IPS-NIHi11 (cell line): ENCODE data around the gene LAMTOR2.
"Not testable (repeated sequence)": the region's sequence is repeated elsewhere in the genome, so short reads cannot be mapped to it uniquely, and the experiment has no call there.

Experiments
- DNase-seq: peaks from one replicate; pipeline ENCODE4 v3.0.0; 2012; ENCODE audit warnings: mixed read lengths, low spot score

The LAMTOR2 gene

GRCh38 chr1:156052862-156053767, 1.5 kb upstream of the LAMTOR2 start:
- peak; percentile 91 for DNase-seq

DNA sequence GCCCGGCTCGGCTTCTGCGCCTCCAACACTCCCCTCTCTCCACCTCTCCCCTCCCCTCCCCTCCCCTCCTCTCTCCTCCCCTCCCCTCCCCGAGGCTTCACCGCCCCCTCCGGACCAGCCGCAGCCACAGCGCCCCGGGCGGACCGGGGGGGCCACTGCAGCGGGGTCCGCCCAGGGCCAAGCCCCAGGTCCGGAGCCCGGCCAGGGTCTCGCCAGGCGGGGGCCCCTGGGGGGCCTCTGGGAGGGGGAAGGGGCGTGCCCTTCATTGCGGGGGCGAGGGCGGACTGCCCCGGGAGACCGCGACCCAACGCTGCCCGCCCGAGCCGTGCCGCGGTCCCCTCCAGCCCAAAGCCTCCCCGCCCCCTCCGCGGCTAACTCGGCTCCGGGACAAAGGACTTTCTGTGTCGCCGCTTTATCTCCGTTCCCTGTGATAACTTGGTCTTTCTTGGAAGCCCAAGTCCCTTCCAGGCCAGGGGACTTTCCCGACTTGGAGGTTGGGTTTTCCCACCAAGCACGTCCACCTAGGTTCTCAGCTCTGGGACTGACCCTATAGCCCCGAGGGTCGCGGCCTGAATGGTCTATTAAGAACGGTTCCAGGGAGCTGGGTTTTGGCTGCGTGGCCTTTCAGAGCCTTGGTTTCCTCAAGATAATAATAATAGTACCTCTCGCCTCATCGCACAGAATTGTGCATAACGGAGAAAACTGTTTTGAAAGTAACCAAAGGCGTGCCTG, 648 bp upstream of the LAMTOR2 start, which contains the start of gene UBQLN4:
TSS of gene UBQLN4 (minus strand) at position 31 of the 732 bp plus-strand sequence. CDS start 97 bp downstream, outside the sequence.
- DNase-seq = peak; percentile 90

GRCh38 chr1:156055281-156056048, 883 bp downstream of the LAMTOR2 start:
- DNase-seq = no peak

GRCh38 chr1:156056326-156056849, 1.8 kb downstream of the LAMTOR2 start:
- DNase-seq = no peak

- DNase-seq = peak; percentile 93
Measured at GRCh38 chr1:156060937-156061636, 6.5 kb downstream of the LAMTOR2 start, which contains the start of gene RAB25. Gene RAB25, plus strand, starts transcription at chr1:156061160. Its CDS starts 241 bp downstream, at chr1:156061401.

DNA sequence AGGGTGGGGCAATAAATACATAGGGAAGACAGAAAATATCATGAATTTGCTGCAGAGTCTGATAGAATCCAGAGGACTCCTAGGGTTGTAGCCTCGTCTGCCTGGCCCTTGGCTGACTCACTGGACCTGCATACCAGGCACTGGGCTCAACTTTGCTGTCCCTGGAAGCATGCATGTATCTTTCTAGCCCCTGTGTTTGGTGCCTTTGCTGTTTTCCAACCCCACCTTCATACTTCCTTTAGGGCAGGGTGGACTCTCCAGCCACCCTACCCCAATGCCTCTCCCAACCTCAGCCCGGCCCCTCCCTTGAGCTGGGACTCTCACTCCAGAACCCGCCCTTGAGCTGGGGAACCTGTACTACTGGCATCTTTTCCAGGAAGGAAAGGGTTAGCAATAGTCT, 7.6 kb downstream of the LAMTOR2 start:
- DNase-seq = no peak

- DNase-seq = no peak
Measured at GRCh38 chr1:156063997-156064285, 9.4 kb downstream of the LAMTOR2 start.

DNA sequence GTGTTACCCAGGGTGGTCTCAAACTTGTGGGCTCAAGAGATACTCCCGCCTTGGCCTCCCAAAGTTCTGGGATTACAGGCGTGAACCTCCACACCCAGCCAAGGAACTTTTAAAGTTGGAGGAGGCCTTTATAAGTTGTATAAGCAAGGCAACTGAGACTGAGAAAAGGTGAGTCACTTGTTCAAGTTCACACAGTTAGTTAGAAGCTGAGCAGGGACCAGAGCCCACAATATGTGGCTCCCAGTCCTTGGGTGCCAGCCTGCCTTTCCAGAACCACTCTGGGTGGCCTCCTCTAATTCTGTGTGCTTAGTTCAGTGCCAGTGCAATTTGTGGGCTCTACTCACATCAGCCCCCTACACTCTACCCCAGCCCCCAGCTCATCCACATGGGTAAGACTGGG, 10.0 kb downstream of the LAMTOR2 start:
- no peak for DNase-seq

GRCh38 chr1:156065212-156065611, 10.6 kb downstream of the LAMTOR2 start:
- no peak for DNase-seq

- no peak for DNase-seq
Measured at GRCh38 chr1:156065871-156066270, 11.3 kb downstream of the LAMTOR2 start.

DNA sequence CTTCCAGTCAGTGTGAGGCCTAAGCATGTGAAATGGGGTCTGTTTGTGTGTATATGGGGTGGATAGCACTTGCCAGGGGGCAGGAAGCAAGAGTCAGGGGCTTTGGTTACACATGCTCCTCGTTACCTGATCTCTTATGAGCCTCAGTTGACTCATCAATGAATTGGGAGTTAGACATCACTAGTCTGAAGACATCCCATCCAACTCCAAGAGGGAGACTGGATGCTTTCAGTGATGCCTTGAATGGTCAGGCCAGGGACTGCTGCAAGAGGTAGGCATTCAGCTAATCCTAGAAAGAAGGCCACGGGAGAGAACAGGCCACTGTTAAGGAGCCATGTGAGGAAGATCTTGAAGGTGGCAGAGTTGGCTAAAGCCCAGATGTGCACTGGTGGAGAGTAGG, 12.7 kb downstream of the LAMTOR2 start:
- DNase-seq = no peak

DNA sequence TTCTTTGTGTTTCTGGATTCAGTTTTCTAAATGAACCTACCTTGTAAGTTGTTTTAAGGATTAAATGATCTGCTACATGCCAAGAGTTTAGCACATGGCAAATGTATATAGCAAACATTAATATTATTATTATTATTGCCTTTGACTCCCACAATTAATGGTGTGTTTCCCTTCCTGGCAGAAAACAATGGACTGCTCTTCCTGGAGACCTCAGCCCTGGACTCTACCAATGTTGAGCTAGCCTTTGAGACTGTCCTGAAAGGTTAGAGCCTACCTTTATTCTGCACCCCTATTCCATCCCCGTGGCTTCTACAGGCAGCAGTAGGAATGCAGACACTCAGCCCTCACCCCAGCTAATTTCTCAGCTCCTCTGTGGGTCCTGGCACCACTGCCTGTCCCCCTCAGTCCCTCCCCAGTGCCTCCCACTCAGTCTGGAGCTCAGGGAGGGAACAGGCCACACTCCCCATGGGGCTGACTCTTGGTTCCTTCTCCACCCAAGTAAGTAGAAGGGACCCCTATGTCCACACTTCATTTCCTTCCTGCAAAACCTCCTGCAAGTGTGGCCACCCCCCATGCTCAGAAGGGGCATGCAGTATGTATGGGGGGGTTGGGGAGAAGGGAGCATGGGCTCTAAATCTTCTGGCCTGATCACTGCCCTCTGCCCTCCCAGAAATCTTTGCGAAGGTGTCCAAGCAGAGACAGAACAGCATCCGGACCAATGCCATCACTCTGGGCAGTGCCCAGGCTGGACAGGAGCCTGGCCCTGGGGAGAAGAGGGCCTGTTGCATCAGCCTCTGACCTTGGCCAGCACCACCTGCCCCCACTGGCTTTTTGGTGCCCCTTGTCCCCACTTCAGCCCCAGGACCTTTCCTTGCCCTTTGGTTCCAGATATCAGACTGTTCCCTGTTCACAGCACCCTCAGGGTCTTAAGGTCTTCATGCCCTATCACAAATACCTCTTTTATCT, 15.2 kb downstream of the LAMTOR2 start:
- DNase-seq = no peak

GRCh38 chr1:156070548-156070947, 16.0 kb downstream of the LAMTOR2 start:
- no peak for DNase-seq

GRCh38 chr1:156071332-156071816, 16.8 kb downstream of the LAMTOR2 start:
- DNase-seq = not testable (repeated sequence)

GRCh38 chr1:156072251-156072650, 17.7 kb downstream of the LAMTOR2 start:
- no peak for DNase-seq

- DNase-seq = no peak
Measured at GRCh38 chr1:156073110-156073687, 18.6 kb downstream of the LAMTOR2 start.

DNA sequence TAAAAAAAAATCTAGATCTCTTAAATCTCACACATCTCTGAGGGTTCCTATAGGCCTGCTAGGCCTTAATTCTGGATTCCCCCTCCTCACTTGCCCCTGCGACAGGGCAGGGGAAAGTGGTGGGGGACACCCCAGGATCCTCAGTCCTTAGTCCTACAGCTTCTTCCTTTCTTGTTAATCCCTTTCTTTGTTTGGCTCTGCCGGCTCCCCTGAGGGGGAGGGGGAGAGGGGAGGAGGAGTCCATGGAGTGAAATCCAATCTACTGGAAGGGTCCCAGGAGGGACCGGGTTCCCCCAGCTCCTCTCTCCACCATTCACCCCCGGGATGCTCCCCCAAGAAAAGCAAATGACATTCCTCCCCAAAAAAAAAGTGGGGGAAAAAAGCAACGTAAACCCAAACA, 19.2 kb downstream of the LAMTOR2 start:
- DNase-seq = peak; percentile 89

GRCh38 chr1:156074661-156075060, 20.1 kb downstream of the LAMTOR2 start:
- no peak for DNase-seq

GRCh38 chr1:156075162-156075561, 20.6 kb downstream of the LAMTOR2 start:
- DNase-seq = no peak

DNA sequence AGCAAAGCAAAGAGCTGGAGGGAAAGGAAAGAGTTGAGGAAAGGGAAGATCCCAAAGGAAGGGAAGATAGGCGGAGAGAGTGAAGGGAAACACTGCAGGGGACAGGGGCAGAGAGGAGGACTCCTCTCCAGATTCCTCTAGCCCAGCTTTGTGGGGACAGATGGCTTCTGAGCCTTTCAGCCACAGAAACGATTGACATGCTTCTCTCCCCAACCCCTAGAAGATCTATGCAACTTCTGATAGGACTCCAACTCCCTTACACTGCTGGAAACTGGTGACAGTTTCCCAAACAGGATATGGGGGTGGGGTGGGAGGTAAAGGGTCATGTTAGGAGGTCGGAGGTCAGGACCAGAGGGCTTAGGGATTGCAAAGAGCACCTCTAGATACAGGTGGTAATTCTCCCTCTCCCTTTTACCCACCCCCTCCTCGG, 21.2 kb downstream of the LAMTOR2 start:
- DNase-seq = no peak
